Right hindlimb (tissue), 1 donor: ENCODE results near the gene ISG15.
"Not testable (repeated sequence)": the region's sequence is repeated elsewhere in the genome, so short reads cannot be mapped to it uniquely, and the experiment has no call there.

Experiments
- DNase-seq: peaks from one replicate; pipeline ENCODE4 v3.0.0-alpha.2; 2018

Gene ISG15

GRCh38 chr1:1030867-1031658 is 17.8 kb downstream of the ISG15 start:
- DNase-seq = not testable (repeated sequence)

GRCh38 chr1:1031659-1032235 is 18.4 kb downstream of the ISG15 start:
- DNase-seq = no peak

- DNase-seq = no peak
Measured at GRCh38 chr1:1032424-1032823, 19.1 kb downstream of the ISG15 start.

- DNase-seq = peak; percentile 75
Measured at GRCh38 chr1:1033009-1033587, 19.8 kb downstream of the ISG15 start.

- no peak for DNase-seq
Measured at GRCh38 chr1:1033731-1034438, 20.6 kb downstream of the ISG15 start.

- DNase-seq = no peak
Measured at GRCh38 chr1:1034439-1034781, 21.1 kb downstream of the ISG15 start.

- no peak for DNase-seq
Measured at GRCh38 chr1:1035291-1035943, 22.1 kb downstream of the ISG15 start.

GRCh38 chr1:1037366-1038327 is 24.4 kb downstream of the ISG15 start:
- DNase-seq = no peak

- no peak for DNase-seq
Measured at GRCh38 chr1:1038694-1039093, 25.4 kb downstream of the ISG15 start.

GRCh38 chr1:1039145-1039910 is 26.0 kb downstream of the ISG15 start:
- no peak for DNase-seq

GRCh38 chr1:1040004-1040991 is 27.0 kb downstream of the ISG15 start:
- DNase-seq = peak; percentile 86

- no peak for DNase-seq
Measured at GRCh38 chr1:1041092-1041523, 27.8 kb downstream of the ISG15 start.

- no peak for DNase-seq
Measured at GRCh38 chr1:1041873-1042272, 28.6 kb downstream of the ISG15 start.

GRCh38 chr1:1042835-1043234 is 29.5 kb downstream of the ISG15 start:
- no peak for DNase-seq

GRCh38 chr1:1043411-1043810 is 30.1 kb downstream of the ISG15 start:
- DNase-seq = no peak

- DNase-seq = no peak
Measured at GRCh38 chr1:1043921-1044320, 30.6 kb downstream of the ISG15 start.

GRCh38 chr1:1044455-1045078 is 31.3 kb downstream of the ISG15 start:
- no peak for DNase-seq

- DNase-seq = no peak
Measured at GRCh38 chr1:1045129-1045528, 31.8 kb downstream of the ISG15 start.

- no peak for DNase-seq
Measured at GRCh38 chr1:1046243-1046642, 32.9 kb downstream of the ISG15 start.
